HepG2 (cell line): Measurements from ENCODE around the gene SFI1. TPM values are rescaled to one million over a fixed set of nuclear protein-coding genes. Genes with fewer than 3 reads are reported as not detected.

ENCODE experiments used
- ARID2 ChIP-seq: sonication (generic); formaldehyde crosslinking; IDR thresholded peaks from 2 replicates; pipeline ENCODE4 v1.8.1; 2022; ENCODE audit warnings: mild to moderate bottlenecking, missing genetic modification reagents, borderline replicate concordance
- HOXA7 ChIP-seq: sonication (generic); formaldehyde crosslinking; IDR thresholded peaks from 2 replicates; pipeline ENCODE4 v1.8.1; 2022; ENCODE audit warnings: mild to moderate bottlenecking, missing genetic modification reagents, moderate library complexity
- NCOA2 ChIP-seq: sonication (generic); formaldehyde crosslinking; IDR thresholded peaks from 2 replicates; pipeline ENCODE4 v1.8.0; 2022; ENCODE audit warnings: inconsistent platforms
- SNAI1 ChIP-seq: sonication (generic); formaldehyde crosslinking; IDR thresholded peaks from 2 replicates; pipeline ENCODE4 v1.5.0; 2020; ENCODE audit warnings: mild to moderate bottlenecking, missing genetic modification reagents, borderline replicate concordance
- ZFP62 ChIP-seq: sonication (generic); formaldehyde crosslinking; IDR thresholded peaks from 2 replicates; pipeline ENCODE4 v1.4.0; 2020; ENCODE audit warnings: missing genetic modification reagents
- ZNF451 ChIP-seq: sonication (generic); formaldehyde crosslinking; IDR thresholded peaks from 2 replicates; pipeline ENCODE4 v1.5.0; 2020; ENCODE audit warnings: mild to moderate bottlenecking, missing genetic modification reagents
- ZNF772 ChIP-seq: sonication (generic); formaldehyde crosslinking; IDR thresholded peaks from 2 replicates; pipeline ENCODE4 v1.5.0; 2020; ENCODE audit warnings: mild to moderate bottlenecking, missing genetic modification reagents
- ZNF780A ChIP-seq: sonication (generic); formaldehyde crosslinking; IDR thresholded peaks from 2 replicates; pipeline ENCODE4 v1.8.0; 2022; ENCODE audit warnings: mild to moderate bottlenecking, missing genetic modification reagents, moderate library complexity
- polyA plus RNA-seq, 8 experiments: library from polyadenylated mRNA; depleted of rRNA in 3 of 8; stranded (reverse) in 7 of 8; unstranded in 1 of 8; fragments of >200 nt; fragmentation: Illumina TruSeq in 4 of 8; extraction: Trizol in 4 of 8; gene quantifications; 2 replicates each; pipeline versions ENCODE4 v1.2.1 to v1.2.3, GENCODE V29; 2011 to 2016; ENCODE audit warnings: low read depth in 4 of 8, missing spikeins in 1 of 8, mixed read lengths in 1 of 8; ENCODE audit not compliant: insufficient read depth in 1 of 8
- total RNA-seq, 5 experiments: library from RNA; depleted of rRNA; stranded (reverse); fragments of >200 nt; fragmentation: Illumina TruSeq; extraction: Trizol; gene quantifications; 2 replicates each; pipeline ENCODE4 v1.2.3, GENCODE V29; 2016; ENCODE audit warnings: low read depth in 1 of 5
- TF ChIP-seq, protein P1 (sequence below): sonication (generic); formaldehyde crosslinking; IDR thresholded peaks from 2 replicates; pipeline ENCODE4 v1.9.0; 2022; ENCODE audit warnings: low read depth, missing genetic modification reagents
- TF ChIP-seq, protein P2 (sequence below): sonication (generic); formaldehyde crosslinking; IDR thresholded peaks from 2 replicates; pipeline ENCODE4 v1.5.0; 2020; ENCODE audit warnings: mild to moderate bottlenecking, missing genetic modification reagents, borderline replicate concordance
- TF ChIP-seq, protein P3 (sequence below): sonication (generic); formaldehyde crosslinking; IDR thresholded peaks from 2 replicates; pipeline ENCODE4 v1.4.0; 2020; ENCODE audit warnings: missing genetic modification reagents, borderline replicate concordance
- TF ChIP-seq, protein P4 (sequence below): sonication (generic); formaldehyde crosslinking; IDR thresholded peaks from 2 replicates; pipeline ENCODE4 v1.8.0; 2022; ENCODE audit warnings: missing genetic modification reagents, mild to moderate bottlenecking, inconsistent platforms, borderline replicate concordance
- TF ChIP-seq, protein P5 (sequence below): fragments of 450-650 bp; IDR thresholded peaks from 2 replicates; pipeline ENCODE4 v1.6.1; 2017

SFI1 gene
- total and polyA plus RNA-seq, 2 of the 13 experiments (the other 11 are each of a cell fraction or from before 2014, with no cell fraction given), result 20.5 to 40.1 TPM

DNA sequence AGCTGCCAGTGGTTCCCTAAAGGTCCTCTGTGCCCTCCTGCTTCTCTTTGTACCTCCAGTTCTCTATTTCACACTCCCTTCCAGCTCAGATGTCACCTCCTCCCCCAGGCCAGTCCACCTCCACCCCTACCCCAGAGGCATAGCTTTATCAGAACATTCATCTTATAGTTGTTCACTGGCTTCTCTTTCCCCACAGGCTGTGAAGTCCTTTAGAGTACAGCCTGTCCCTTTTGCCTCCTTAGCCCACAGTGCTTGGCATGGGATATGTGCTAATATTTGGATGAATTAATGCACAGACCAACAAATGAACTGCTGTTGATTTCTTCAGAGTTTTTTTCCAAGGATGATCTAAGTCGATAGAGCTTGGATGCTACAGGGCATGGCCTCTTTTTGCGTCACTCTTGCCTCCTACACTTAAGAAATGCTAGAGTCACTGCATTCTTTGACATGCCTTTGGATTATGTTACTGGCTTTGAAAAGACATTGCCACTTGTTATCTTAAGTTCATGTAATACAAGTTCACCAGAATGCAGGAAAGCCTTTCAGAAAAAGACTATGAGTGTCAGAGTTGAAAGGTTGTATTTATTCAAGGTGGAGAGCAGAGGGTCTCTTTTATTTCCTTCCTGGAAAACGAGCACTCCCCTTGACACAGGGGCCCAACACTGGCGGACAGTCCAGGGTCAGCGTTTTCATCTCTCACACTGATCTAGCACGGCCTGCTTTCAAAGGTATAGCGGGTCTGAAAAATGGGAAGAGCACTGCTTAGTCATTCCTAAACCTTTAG lies 90.0 kb downstream of the SFI1 start (continued):
- TF ChIP-seq, protein P1, sequence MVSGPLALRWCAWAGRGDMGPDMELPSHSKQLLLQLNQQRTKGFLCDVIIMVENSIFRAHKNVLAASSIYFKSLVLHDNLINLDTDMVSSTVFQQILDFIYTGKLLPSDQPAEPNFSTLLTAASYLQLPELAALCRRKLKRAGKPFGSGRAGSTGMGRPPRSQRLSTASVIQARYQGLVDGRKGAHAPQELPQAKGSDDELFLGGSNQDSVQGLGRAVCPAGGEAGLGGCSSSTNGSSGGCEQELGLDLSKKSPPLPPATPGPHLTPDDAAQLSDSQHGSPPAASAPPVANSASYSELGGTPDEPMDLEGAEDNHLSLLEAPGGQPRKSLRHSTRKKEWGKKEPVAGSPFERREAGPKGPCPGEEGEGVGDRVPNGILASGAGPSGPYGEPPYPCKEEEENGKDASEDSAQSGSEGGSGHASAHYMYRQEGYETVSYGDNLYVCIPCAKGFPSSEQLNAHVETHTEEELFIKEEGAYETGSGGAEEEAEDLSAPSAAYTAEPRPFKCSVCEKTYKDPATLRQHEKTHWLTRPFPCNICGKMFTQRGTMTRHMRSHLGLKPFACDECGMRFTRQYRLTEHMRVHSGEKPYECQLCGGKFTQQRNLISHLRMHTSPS (CRISPR knock-in tag), result no peak
- TF ChIP-seq, protein P2, sequence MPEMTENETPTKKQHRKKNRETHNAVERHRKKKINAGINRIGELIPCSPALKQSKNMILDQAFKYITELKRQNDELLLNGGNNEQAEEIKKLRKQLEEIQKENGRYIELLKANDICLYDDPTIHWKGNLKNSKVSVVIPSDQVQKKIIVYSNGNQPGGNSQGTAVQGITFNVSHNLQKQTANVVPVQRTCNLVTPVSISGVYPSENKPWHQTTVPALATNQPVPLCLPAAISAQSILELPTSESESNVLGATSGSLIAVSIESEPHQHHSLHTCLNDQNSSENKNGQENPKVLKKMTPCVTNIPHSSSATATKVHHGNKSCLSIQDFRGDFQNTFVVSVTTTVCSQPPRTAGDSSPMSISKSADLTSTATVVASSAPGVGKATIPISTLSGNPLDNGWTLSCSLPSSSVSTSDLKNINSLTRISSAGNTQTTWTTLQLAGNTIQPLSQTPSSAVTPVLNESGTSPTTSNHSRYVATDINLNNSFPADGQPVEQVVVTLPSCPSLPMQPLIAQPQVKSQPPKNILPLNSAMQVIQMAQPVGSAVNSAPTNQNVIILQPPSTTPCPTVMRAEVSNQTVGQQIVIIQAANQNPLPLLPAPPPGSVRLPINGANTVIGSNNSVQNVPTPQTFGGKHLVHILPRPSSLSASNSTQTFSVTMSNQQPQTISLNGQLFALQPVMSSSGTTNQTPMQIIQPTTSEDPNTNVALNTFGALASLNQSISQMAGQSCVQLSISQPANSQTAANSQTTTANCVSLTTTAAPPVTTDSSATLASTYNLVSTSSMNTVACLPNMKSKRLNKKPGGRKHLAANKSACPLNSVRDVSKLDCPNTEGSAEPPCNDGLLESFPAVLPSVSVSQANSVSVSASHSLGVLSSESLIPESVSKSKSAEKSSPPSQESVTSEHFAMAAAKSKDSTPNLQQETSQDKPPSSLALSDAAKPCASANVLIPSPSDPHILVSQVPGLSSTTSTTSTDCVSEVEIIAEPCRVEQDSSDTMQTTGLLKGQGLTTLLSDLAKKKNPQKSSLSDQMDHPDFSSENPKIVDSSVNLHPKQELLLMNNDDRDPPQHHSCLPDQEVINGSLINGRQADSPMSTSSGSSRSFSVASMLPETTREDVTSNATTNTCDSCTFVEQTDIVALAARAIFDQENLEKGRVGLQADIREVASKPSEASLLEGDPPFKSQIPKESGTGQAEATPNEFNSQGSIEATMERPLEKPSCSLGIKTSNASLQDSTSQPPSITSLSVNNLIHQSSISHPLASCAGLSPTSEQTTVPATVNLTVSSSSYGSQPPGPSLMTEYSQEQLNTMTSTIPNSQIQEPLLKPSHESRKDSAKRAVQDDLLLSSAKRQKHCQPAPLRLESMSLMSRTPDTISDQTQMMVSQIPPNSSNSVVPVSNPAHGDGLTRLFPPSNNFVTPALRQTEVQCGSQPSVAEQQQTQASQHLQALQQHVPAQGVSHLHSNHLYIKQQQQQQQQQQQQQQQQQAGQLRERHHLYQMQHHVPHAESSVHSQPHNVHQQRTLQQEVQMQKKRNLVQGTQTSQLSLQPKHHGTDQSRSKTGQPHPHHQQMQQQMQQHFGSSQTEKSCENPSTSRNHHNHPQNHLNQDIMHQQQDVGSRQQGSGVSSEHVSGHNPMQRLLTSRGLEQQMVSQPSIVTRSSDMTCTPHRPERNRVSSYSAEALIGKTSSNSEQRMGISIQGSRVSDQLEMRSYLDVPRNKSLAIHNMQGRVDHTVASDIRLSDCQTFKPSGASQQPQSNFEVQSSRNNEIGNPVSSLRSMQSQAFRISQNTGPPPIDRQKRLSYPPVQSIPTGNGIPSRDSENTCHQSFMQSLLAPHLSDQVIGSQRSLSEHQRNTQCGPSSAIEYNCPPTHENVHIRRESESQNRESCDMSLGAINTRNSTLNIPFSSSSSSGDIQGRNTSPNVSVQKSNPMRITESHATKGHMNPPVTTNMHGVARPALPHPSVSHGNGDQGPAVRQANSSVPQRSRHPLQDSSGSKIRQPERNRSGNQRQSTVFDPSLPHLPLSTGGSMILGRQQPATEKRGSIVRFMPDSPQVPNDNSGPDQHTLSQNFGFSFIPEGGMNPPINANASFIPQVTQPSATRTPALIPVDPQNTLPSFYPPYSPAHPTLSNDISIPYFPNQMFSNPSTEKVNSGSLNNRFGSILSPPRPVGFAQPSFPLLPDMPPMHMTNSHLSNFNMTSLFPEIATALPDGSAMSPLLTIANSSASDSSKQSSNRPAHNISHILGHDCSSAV, result no peak
- TF ChIP-seq ARID2, result no peak
- no peak for TF ChIP-seq ZNF772 (CRISPR knock-in tag)
- TF ChIP-seq, protein P3, sequence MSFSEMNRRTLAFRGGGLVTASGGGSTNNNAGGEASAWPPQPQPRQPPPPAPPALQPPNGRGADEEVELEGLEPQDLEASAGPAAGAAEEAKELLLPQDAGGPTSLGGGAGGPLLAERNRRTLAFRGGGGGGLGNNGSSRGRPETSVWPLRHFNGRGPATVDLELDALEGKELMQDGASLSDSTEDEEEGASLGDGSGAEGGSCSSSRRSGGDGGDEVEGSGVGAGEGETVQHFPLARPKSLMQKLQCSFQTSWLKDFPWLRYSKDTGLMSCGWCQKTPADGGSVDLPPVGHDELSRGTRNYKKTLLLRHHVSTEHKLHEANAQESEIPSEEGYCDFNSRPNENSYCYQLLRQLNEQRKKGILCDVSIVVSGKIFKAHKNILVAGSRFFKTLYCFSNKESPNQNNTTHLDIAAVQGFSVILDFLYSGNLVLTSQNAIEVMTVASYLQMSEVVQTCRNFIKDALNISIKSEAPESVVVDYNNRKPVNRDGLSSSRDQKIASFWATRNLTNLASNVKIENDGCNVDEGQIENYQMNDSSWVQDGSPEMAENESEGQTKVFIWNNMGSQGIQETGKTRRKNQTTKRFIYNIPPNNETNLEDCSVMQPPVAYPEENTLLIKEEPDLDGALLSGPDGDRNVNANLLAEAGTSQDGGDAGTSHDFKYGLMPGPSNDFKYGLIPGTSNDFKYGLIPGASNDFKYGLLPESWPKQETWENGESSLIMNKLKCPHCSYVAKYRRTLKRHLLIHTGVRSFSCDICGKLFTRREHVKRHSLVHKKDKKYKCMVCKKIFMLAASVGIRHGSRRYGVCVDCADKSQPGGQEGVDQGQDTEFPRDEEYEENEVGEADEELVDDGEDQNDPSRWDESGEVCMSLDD, result no peak
- TF ChIP-seq ZNF451 (CRISPR knock-in tag), result no peak
- TF ChIP-seq ZNF780A (CRISPR knock-in tag), result no peak
- TF ChIP-seq SNAI1, result no peak
- no peak for TF ChIP-seq ZFP62 (CRISPR knock-in tag)
- TF ChIP-seq, protein P4, sequence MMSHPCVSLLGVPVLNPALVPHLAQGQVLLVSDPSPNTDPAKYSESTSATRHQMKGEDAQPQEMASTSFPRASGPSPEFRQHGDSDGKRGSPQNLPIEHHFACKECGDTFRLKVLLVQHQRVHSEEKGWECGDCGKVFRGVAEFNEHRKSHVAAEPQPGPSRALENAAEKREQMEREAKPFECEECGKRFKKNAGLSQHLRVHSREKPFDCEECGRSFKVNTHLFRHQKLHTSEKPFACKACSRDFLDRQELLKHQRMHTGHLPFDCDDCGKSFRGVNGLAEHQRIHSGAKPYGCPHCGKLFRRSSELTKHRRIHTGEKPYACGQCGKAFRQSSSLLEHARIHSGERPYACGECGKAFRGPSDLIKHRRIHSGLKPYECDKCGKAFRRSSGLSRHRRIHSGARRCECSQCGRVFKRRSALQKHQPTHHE (CRISPR knock-in tag), result no peak
- TF ChIP-seq HOXA7 (CRISPR knock-in tag), result no peak
- peak; percentile 97 for TF ChIP-seq NCOA2
- TF ChIP-seq, protein P5, sequence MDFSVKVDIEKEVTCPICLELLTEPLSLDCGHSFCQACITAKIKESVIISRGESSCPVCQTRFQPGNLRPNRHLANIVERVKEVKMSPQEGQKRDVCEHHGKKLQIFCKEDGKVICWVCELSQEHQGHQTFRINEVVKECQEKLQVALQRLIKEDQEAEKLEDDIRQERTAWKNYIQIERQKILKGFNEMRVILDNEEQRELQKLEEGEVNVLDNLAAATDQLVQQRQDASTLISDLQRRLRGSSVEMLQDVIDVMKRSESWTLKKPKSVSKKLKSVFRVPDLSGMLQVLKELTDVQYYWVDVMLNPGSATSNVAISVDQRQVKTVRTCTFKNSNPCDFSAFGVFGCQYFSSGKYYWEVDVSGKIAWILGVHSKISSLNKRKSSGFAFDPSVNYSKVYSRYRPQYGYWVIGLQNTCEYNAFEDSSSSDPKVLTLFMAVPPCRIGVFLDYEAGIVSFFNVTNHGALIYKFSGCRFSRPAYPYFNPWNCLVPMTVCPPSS, result no peak
